Naive thymus-derived CD4-positive, alpha-beta T cell (primary cell): ENCODE results near the gene ATP4A. TPM values are rescaled to one million over a fixed set of nuclear protein-coding genes. Genes with fewer than 3 reads are reported as not detected.

Experiments
- ATAC-seq: fragments of 150-1000 bp; cut with Tn5 transposase; 2 replicates; pipeline ENCODE4 v1.10.0; 2021; ENCODE audit warnings: mild to moderate bottlenecking, moderate library complexity
- CTCF ChIA-PET: fragments of 350-600 bp; sonication (Branson Sonifier 250); formaldehyde crosslinking; loops from one replicate; lab custom pipeline; 2021; ENCODE audit warnings: antibody characterized with exemption; lab: Charles Lee
- POLR2A ChIA-PET: fragments of 350-600 bp; sonication (Branson Sonifier 250); formaldehyde crosslinking; loops from one replicate; lab custom pipeline; 2021; ENCODE audit warnings: antibody characterized with exemption, inconsistent platforms; lab: Charles Lee
- DNase-seq, 9 donors: peaks; one replicate each; pipeline versions ENCODE4 v3.0.0 to v3.0.0-alpha.2; 2020 to 2022; ENCODE audit warnings: mixed read lengths in 1 of 9
- H3K27ac ChIP-seq: one replicate; pipeline ENCODE4 v1.7.0; 2013; ENCODE audit warnings: mild to moderate bottlenecking, low read depth, low read length, moderate library complexity
- H3K27me3 ChIP-seq, 2 donors: one replicate each; pipeline ENCODE4 v1.7.0; 2013; ENCODE audit warnings: low read length in 2 of 2, mild to moderate bottlenecking in 2 of 2, moderate library complexity in 2 of 2; ENCODE audit not compliant: control insufficient read depth in 2 of 2, insufficient read depth in 2 of 2
- H3K36me3 ChIP-seq, 3 experiments: 1 replicate in 2 of 3; 2 replicates in 1 of 3; pipeline ENCODE4 v1.7.0; 2013; ENCODE audit warnings: low read length in 3 of 3, mild to moderate bottlenecking in 3 of 3, moderate library complexity in 1 of 3; ENCODE audit not compliant: insufficient read depth in 3 of 3, control insufficient read depth in 2 of 3
- H3K4me1 ChIP-seq, 2 donors: one replicate each; pipeline ENCODE4 v1.7.0; 2013; ENCODE audit warnings: low read length in 2 of 2, mild to moderate bottlenecking in 2 of 2, moderate library complexity in 1 of 2; ENCODE audit not compliant: control insufficient read depth in 2 of 2, insufficient read depth in 2 of 2
- H3K4me3 ChIP-seq: 2 replicates; pipeline ENCODE4 v1.7.0; 2013; ENCODE audit warnings: mild to moderate bottlenecking, low read length
- H3K9me3 ChIP-seq, 3 experiments: 1 replicate in 2 of 3; 2 replicates in 1 of 3; pipeline ENCODE4 v1.7.0; 2013; ENCODE audit warnings: low read length in 3 of 3; ENCODE audit not compliant: control insufficient read depth in 2 of 3
- H3K27ac Mint-ChIP-seq, 9 donors: one replicate each; pipeline ENCODE4 v1.8.0; 2020 to 2022; ENCODE audit warnings: mixed read lengths in 9 of 9, mild to moderate bottlenecking in 8 of 9, moderate library complexity in 5 of 9, inconsistent platforms in 2 of 9
- H3K27me3 Mint-ChIP-seq, 5 donors: one replicate each; pipeline ENCODE4 v1.8.0; 2021 to 2022; ENCODE audit warnings: mixed read lengths in 5 of 5, mild to moderate bottlenecking in 1 of 5
- H3K36me3 Mint-ChIP-seq, 5 donors: one replicate each; pipeline ENCODE4 v1.8.0; 2020 to 2022; ENCODE audit warnings: mixed read lengths in 5 of 5, mild to moderate bottlenecking in 3 of 5, inconsistent platforms in 1 of 5
- H3K4me1 Mint-ChIP-seq, 7 donors: one replicate each; pipeline ENCODE4 v1.8.0; 2020 to 2022; ENCODE audit warnings: mixed read lengths in 7 of 7, mild to moderate bottlenecking in 3 of 7, inconsistent platforms in 1 of 7
- H3K4me3 Mint-ChIP-seq, 10 donors: one replicate each; pipeline ENCODE4 v1.8.0; 2020 to 2022; ENCODE audit warnings: mild to moderate bottlenecking in 10 of 10, mixed read lengths in 10 of 10, moderate library complexity in 6 of 10, inconsistent platforms in 2 of 10
- H3K9me3 Mint-ChIP-seq, 11 donors: one replicate each; pipeline ENCODE4 v1.8.0; 2020 to 2022; ENCODE audit warnings: mixed read lengths in 11 of 11, mild to moderate bottlenecking in 4 of 11, inconsistent platforms in 1 of 11, moderate library complexity in 1 of 11
- intact Hi-C, 2 donors: fragments of 100-400 bp; cut with micrococcal nuclease; formaldehyde crosslinking; loops; one replicate each; pipeline ENCODE4 v1.15.1; 2023
- polyA plus RNA-seq, 2 donors: library from polyadenylated mRNA; unstranded; fragments of 300-500 nt; fragmentation: Illumina TruSeq; gene quantifications; one replicate each; pipeline ENCODE4 v1.2.3, GENCODE V29; 2021
- total RNA-seq, 6 experiments: library from RNA in 5 of 6; stranded (reverse) in 5 of 6; gene quantifications; 1 replicate in 5 of 6; 2 replicates in 1 of 6; pipeline ENCODE4 v1.2.3 and lab custom pipeline; 2021 to 2026

Gene ATP4A
- not detected for total RNA-seq
- not detected for polyA plus RNA-seq
- not detected for total RNA-seq (lab: John Stamatoyannopoulos, UW)

GRCh38 chr19:35563207-35563829 lies at the start of gene ATP4A:
Gene ATP4A (minus strand): TSS chr19:35563658. CDS start chr19:35563629, 29 bp downstream.
- Mint-ChIP-seq H3K4me1 (peaks cover 0 to 9% (median 5%) of the 10 kb centered on the region in 7 donors), H3K36me3 (peaks cover 0 to 8% (median 0%) of the 10 kb centered on the region in 5 donors), H3K4me3 (no peak within 1 kb of the TSS), H3K27me3 (peaks cover 30 to 60% (median 46%) of the 10 kb centered on the region in 5 donors), H3K9me3 (peaks cover 0 to 8% (median 0%) of the 10 kb centered on the region in 11 donors), H3K27ac (no peak within 1 kb of the TSS)
- POLR2A ChIA-PET: no interaction called here
- CTCF ChIA-PET: no interaction called here
- intact Hi-C loops: no loop called here
- Histone ChIP-seq H3K4me1 (peaks cover 0 to 7% of the 10 kb centered on the region in 2 donors), H3K9me3 (no peaks in the 10 kb centered on the region), H3K27me3 (peaks cover 0 to 10% of the 10 kb centered on the region in 2 donors), H3K4me3 (no peak within 1 kb of the TSS), H3K27ac (no peak within 1 kb of the TSS), H3K36me3 (no peaks in the 10 kb centered on the region)
- ATAC-seq (no peak), DNase-seq (no peak)

- peak; percentile 92 to 99 (median 95) for DNase-seq
Measured at GRCh38 chr19:35612559-35613321, 49.3 kb upstream of the ATP4A start, which contains the start of gene HAUS5. Gene HAUS5 (plus strand): TSS chr19:35612735. CDS start chr19:35612795, 60 bp downstream.

GRCh38 chr19:35612224-35612558 lies 48.7 kb upstream of the ATP4A start:
- Mint-ChIP-seq H3K9me3 (peaks cover 3 to 15% (median 7%) of the 10 kb centered on the region in 11 donors), H3K4me3 (peak overlapping the region; percentile 86 to 94 (median 89)), H3K27ac (peak overlapping the region; percentile 88 to 98 (median 94)), H3K36me3 (peaks cover 0 to 23% (median 7%) of the 10 kb centered on the region in 5 donors), H3K4me1 (peaks cover 4 to 50% (median 43%) of the 10 kb centered on the region in 7 donors), H3K27me3 (peaks cover 0 to 2% (median 0%) of the 10 kb centered on the region in 5 donors)
- H3K4me3 ChIP-seq: peak overlapping the region; percentile 98
- peaks cover 0 to 20% (median 0%) of the 10 kb centered on the region in 3 experiments for H3K36me3 ChIP-seq
- H3K27me3 ChIP-seq: no peaks in the 10 kb centered on the region
- peak overlapping the region; percentile 86 for H3K27ac ChIP-seq
- no peak for DNase-seq
- intact Hi-C loops: loop anchor here (1.0 kb wide), 7 partner anchors 16 to 402 kb away; partner anchors contain the start of genes COX6B1 (in 2 of the 2), TMEM147 (in 2 of the 2) and ALKBH6 (in 1 of the 2)
- ChIA-PET CTCF (interaction anchor here (1.2 kb wide), 1 partner anchor 12 kb away, joined by 4 read pairs; no protein-coding TSS in a partner anchor), POLR2A (interaction anchor here (0.9 to 3.2 kb wide), 8 partner anchors 14 to 149 kb away, joined by 3 to 16 read pairs (median 3); partner anchors contain the start of gene COX6B1)
- peaks cover 24 to 28% of the 10 kb centered on the region in 2 donors for H3K4me1 ChIP-seq
- ATAC-seq: no peak
- H3K9me3 ChIP-seq: no peaks in the 10 kb centered on the region

More at GRCh38 chr19:35612559-35613321, 49.3 kb upstream of the ATP4A start, which contains the start of gene HAUS5:
- no peaks in the 10 kb centered on the region for H3K27me3 ChIP-seq
- H3K36me3 ChIP-seq: peaks cover 0 to 26% (median 0%) of the 10 kb centered on the region in 3 experiments
- Mint-ChIP-seq H3K27ac (peak within 1 kb of the TSS; percentile 88 to 98 (median 94)), H3K4me3 (peak within 1 kb of the TSS; percentile 86 to 94 (median 89)), H3K36me3 (peaks cover 0 to 20% (median 7%) of the 10 kb centered on the region in 5 donors), H3K9me3 (peaks cover 2 to 11% (median 7%) of the 10 kb centered on the region in 11 donors), H3K4me1 (peaks cover 4 to 50% (median 43%) of the 10 kb centered on the region in 7 donors), H3K27me3 (peaks cover 0 to 2% (median 0%) of the 10 kb centered on the region in 5 donors)
- no peaks in the 10 kb centered on the region for H3K9me3 ChIP-seq
- ChIA-PET CTCF (interaction anchor here (0.5 to 1.2 kb wide), 2 partner anchors 12 to 613 kb away, joined by 3 to 4 read pairs; no protein-coding TSS in a partner anchor), POLR2A (interaction anchor here (0.9 to 3.2 kb wide), 9 partner anchors 14 to 150 kb away, joined by 3 to 16 read pairs (median 3); partner anchors contain the start of gene COX6B1)
- H3K4me1 ChIP-seq: peaks cover 24 to 28% of the 10 kb centered on the region in 2 donors
- intact Hi-C loops: loop anchor here (1.0 kb wide), 7 partner anchors 16 to 402 kb away; partner anchors contain the start of genes COX6B1 (in 2 of the 2), TMEM147 (in 2 of the 2) and ALKBH6 (in 1 of the 2)
- ATAC-seq: peak; percentile 92
- peak within 1 kb of the TSS; percentile 86 for H3K27ac ChIP-seq
- H3K4me3 ChIP-seq: peak within 1 kb of the TSS; percentile 98

- H3K4me1 Mint-ChIP-seq: peaks cover 4 to 50% (median 43%) of the 10 kb centered on the region in 7 donors
- H3K27ac Mint-ChIP-seq: peak overlapping the region; percentile 74 to 93 (median 84)
- POLR2A ChIA-PET: interaction anchor here (0.9 to 1.8 kb wide), 3 partner anchors 11 to 38 kb away, joined by 3 to 6 read pairs (median 4); partner anchors contain the start of gene COX6B1
Measured at GRCh38 chr19:35609851-35610353, 46.4 kb upstream of the ATP4A start.

GRCh38 chr19:35608251-35608650 lies 44.8 kb upstream of the ATP4A start:
- intact Hi-C loops: no loop called here
- Histone ChIP-seq H3K4me3 (no peak overlapping the region), H3K27ac (no peak overlapping the region), H3K36me3 (no peaks in the 10 kb centered on the region), H3K4me1 (peaks cover 23 to 26% of the 10 kb centered on the region in 2 donors), H3K27me3 (no peaks in the 10 kb centered on the region), H3K9me3 (no peaks in the 10 kb centered on the region)
- Mint-ChIP-seq H3K36me3 (peaks cover 0 to 20% (median 0%) of the 10 kb centered on the region in 5 donors), H3K9me3 (peaks cover 3 to 18% (median 7%) of the 10 kb centered on the region in 11 donors), H3K4me1 (peaks cover 4 to 43% (median 34%) of the 10 kb centered on the region in 7 donors), H3K27ac (peak overlapping the region in 5 of 9 donors; percentile 58 to 87 (median 74)), H3K4me3 (peak overlapping the region in 3 of 10 donors; percentile 33 to 57 (median 47)), H3K27me3 (peaks cover 0 to 2% (median 0%) of the 10 kb centered on the region in 5 donors)
- ChIA-PET CTCF (no interaction called here), POLR2A (no interaction called here)
- DNase-seq: peak in 2 of 9 donors; percentile 12 to 18
- no peak for ATAC-seq

More at GRCh38 chr19:35609851-35610353, 46.4 kb upstream of the ATP4A start:
- peak overlapping the region; percentile 59 for H3K27ac ChIP-seq
- peaks cover 0 to 4% (median 0%) of the 10 kb centered on the region in 3 experiments for H3K36me3 ChIP-seq
- CTCF ChIA-PET: interaction anchor here (1.3 kb wide), 1 partner anchor 38 kb away, joined by 5 read pairs; the partner anchor contains the start of gene COX6B1
- Mint-ChIP-seq H3K27me3 (peaks cover 0 to 2% (median 0%) of the 10 kb centered on the region in 5 donors), H3K9me3 (peaks cover 3 to 18% (median 7%) of the 10 kb centered on the region in 11 donors), H3K36me3 (peaks cover 0 to 20% (median 4%) of the 10 kb centered on the region in 5 donors), H3K4me3 (peak overlapping the region in 9 of 10 donors; percentile 34 to 77 (median 66))
- intact Hi-C loops: no loop called here
- H3K4me3 ChIP-seq: peak overlapping the region; percentile 21
- no peaks in the 10 kb centered on the region for H3K27me3 ChIP-seq
- DNase-seq (peak in 6 of 9 donors; percentile 13 to 52 (median 44)), ATAC-seq (peak; percentile 67)
- H3K4me1 ChIP-seq: peaks cover 24 to 28% of the 10 kb centered on the region in 2 donors
- H3K9me3 ChIP-seq: no peaks in the 10 kb centered on the region
